GM12878 (cell line): ENCODE results near the gene MGA. TPM values are rescaled to one million over a fixed set of nuclear protein-coding genes. Genes with fewer than 3 reads are reported as not detected.

Experiments used
- ATAC-seq: fragments of 200-7000 bp; cut with Tn5 transposase; 3 replicates; pipeline ENCODE4 v1.9.1; 2020; ENCODE audit warnings: mild to moderate bottlenecking, moderate library complexity
- BruUV-seq: library from RNA; stranded (reverse); fragments of 400-500 nt; replicated peaks from 2 replicates; lab custom pipeline; 2021; lab: Mats Ljungman, UMichigan
- CTCF ChIA-PET: fragments of 300-600 bp; sonication (Branson Sonifier 250); formaldehyde crosslinking; extraction: SDS; loops from one replicate; lab custom pipeline; 2021; ENCODE audit warnings: inconsistent platforms; lab: Yijun Ruan, JAX
- POLR2A ChIA-PET: fragments of 350-600 bp; formaldehyde crosslinking; extraction: SDS; loops from one replicate; lab custom pipeline; 2021; ENCODE audit warnings: inconsistent platforms; lab: Charles Lee
- RAD21 ChIA-PET: fragments of 300-600 bp; sonication (Branson Sonifier 250); formaldehyde crosslinking; loops from one replicate; lab custom pipeline; 2023; ENCODE audit warnings: antibody characterized with exemption; ENCODE audit not compliant: unreplicated experiment; lab: Charles Lee
- SMC1A ChIA-PET: fragments of 300-600 bp; sonication (Branson Sonifier 250); formaldehyde crosslinking; loops from one replicate; lab custom pipeline; 2023; ENCODE audit not compliant: unreplicated experiment, uncharacterized antibody; lab: Charles Lee
- DNase-seq: peaks from one replicate; pipeline ENCODE4 v3.0.0-alpha.2; 2011; ENCODE audit warnings: low read depth, low spot score
- FAIRE-seq: peaks from 3 replicates; lab custom pipeline; 2011; peaks lifted over from hg19 to GRCh38; lab: Jason Lieb, UNC
- H2AFZ ChIP-seq: 2 replicates; pipeline ENCODE4 v1.6.0; 2011; ENCODE audit warnings: low read depth, low read length, control low read depth; ENCODE audit not compliant: control insufficient read depth
- H3K27ac ChIP-seq: 2 replicates; pipeline ENCODE4 v1.5.1; 2011; ENCODE audit warnings: control low read depth; ENCODE audit not compliant: control insufficient read depth, insufficient read depth
- H3K27me3 ChIP-seq, 2 experiments: replicated peaks in 1 of 2; 2 replicates each; pipeline versions ENCODE4 v1.6.0 to v1.6.1; 2011; ENCODE audit warnings: low read length in 1 of 2; ENCODE audit not compliant: control insufficient read depth in 2 of 2, insufficient read depth in 2 of 2
- H3K36me3 ChIP-seq, 2 experiments: 2 replicates each; pipeline ENCODE4 v1.5.1; 2011; ENCODE audit warnings: low read length in 1 of 2; ENCODE audit not compliant: control insufficient read depth in 2 of 2, insufficient read depth in 2 of 2
- H3K4me1 ChIP-seq: 2 replicates; pipeline ENCODE4 v1.6.1; 2011; ENCODE audit warnings: mild to moderate bottlenecking, low read length, moderate library complexity, mixed read lengths; ENCODE audit not compliant: control insufficient read depth, insufficient read depth
- H3K4me2 ChIP-seq: 2 replicates; pipeline ENCODE4 v1.6.0; 2011; ENCODE audit warnings: control low read depth; ENCODE audit not compliant: control insufficient read depth, insufficient read depth
- H3K4me3 ChIP-seq: fragments of 200-600 bp; sonication (generic); 2 replicates; pipeline ENCODE4 v1.5.1; 2016
- H3K79me2 ChIP-seq: 2 replicates; pipeline ENCODE4 v1.6.0; 2011; ENCODE audit warnings: low read length; ENCODE audit not compliant: control insufficient read depth, insufficient read depth
- H3K9ac ChIP-seq: 2 replicates; pipeline ENCODE4 v1.8.0; 2011; ENCODE audit warnings: low read length, control low read depth, mixed read lengths; ENCODE audit not compliant: control insufficient read depth, insufficient read depth
- H3K9me3 ChIP-seq: replicated peaks from 3 replicates; pipeline ENCODE4 v1.5.1; 2011; ENCODE audit warnings: mild to moderate bottlenecking, low read length; ENCODE audit not compliant: control insufficient read depth, insufficient read depth
- H4K20me1 ChIP-seq: 2 replicates; pipeline ENCODE4 v1.6.0; 2011; ENCODE audit not compliant: control insufficient read depth, insufficient read depth
- CHD4 ChIP-seq: fragments of 200-600 bp; sonication (generic); IDR thresholded peaks from 2 replicates; pipeline ENCODE4 v1.6.1; 2016; ENCODE audit warnings: mild to moderate bottlenecking
- E2F4 ChIP-seq: IDR thresholded peaks from 2 replicates; pipeline ENCODE4 v1.6.1; 2012; ENCODE audit warnings: low read depth, low read length, improper control_type of control experiment
- EP300 ChIP-seq, 2 experiments: fragments of 150-350 bp in 1 of 2; IDR thresholded peaks; 2 replicates each; pipeline ENCODE4 v1.6.1; 2011 to 2012; ENCODE audit warnings: low read depth in 2 of 2, low read length in 2 of 2, borderline replicate concordance in 1 of 2, improper control_type of control experiment in 1 of 2, inconsistent platforms in 1 of 2; ENCODE audit not compliant: control insufficient read depth in 1 of 2
- FOXM1 ChIP-seq: IDR thresholded peaks from 2 replicates; pipeline ENCODE4 v1.6.1; 2012; ENCODE audit warnings: low read depth, mild to moderate bottlenecking, inconsistent platforms, low read length, moderate library complexity
- JUND ChIP-seq: IDR thresholded peaks from 2 replicates; pipeline ENCODE4 v1.6.1; 2012; ENCODE audit warnings: low read depth, mild to moderate bottlenecking, low read length, improper control_type of control experiment, moderate library complexity
- NFXL1 ChIP-seq: fragments of 450-650 bp; IDR thresholded peaks from 2 replicates; pipeline ENCODE4 v1.6.1; 2017; ENCODE audit warnings: antibody characterized with exemption, mild to moderate bottlenecking, borderline replicate concordance
- RBBP5 ChIP-seq: fragments of 200-600 bp; sonication (generic); conservative IDR thresholded peaks from 2 replicates; pipeline ENCODE4 v1.6.1; 2016
- SMAD1 ChIP-seq: fragments of 450-650 bp; IDR thresholded peaks from 2 replicates; pipeline ENCODE4 v1.6.1; 2018; ENCODE audit warnings: mild to moderate bottlenecking, low read depth; ENCODE audit not compliant: partially characterized antibody
- SPI1 ChIP-seq: IDR thresholded peaks from 2 replicates; pipeline ENCODE4 v1.6.1; 2011; ENCODE audit warnings: low read depth, mild to moderate bottlenecking, low read length, moderate library complexity, borderline replicate concordance; ENCODE audit not compliant: insufficient read depth
- TCF3 ChIP-seq: IDR thresholded peaks from 2 replicates; pipeline ENCODE4 v1.6.1; 2012; ENCODE audit warnings: low read depth, mild to moderate bottlenecking, low read length, borderline replicate concordance; ENCODE audit not compliant: insufficient read depth
- WGBS: methylation state at CpG from one replicate; pipeline ENCODE4 v1.1.6; 2016; ENCODE audit warnings: low lambda C conversion rate; ENCODE audit not compliant: insufficient replicate concordance, insufficient coverage; ENCODE audit errors: missing lambda C conversion rate; 5-methylcytosine and 5-hydroxymethylcytosine counted together
- in situ Hi-C: fragments of 300-500 bp; cut with MboI; formaldehyde crosslinking; loops from 9 replicates; pipeline ENCODE4 v1.14.3; 2018; ENCODE audit warnings: mixed read lengths
- intact Hi-C: fragments of 100-400 bp; cut with micrococcal nuclease; formaldehyde crosslinking; loops from one replicate; pipeline ENCODE4 v1.14.2; 2022; ENCODE audit not compliant: unreplicated experiment
- polyA plus RNA-seq, 11 experiments: library from polyadenylated mRNA; depleted of rRNA in 4 of 11; unstranded in 6 of 11; stranded (reverse) in 5 of 11; fragments of >200 nt; fragmentation: Nextera tagmentation in 4 of 11; fragmentation: Illumina TruSeq in 1 of 11; extraction: Ambion mirVana in 4 of 11; extraction: Trizol in 1 of 11; gene quantifications; 1 replicate in 1 of 11; 2 replicates in 10 of 11; pipeline versions ENCODE4 v1.2.1 to v1.2.3, GENCODE V29; 2011 to 2016; ENCODE audit warnings: inconsistent platforms in 2 of 11, missing spikeins in 2 of 11, low read depth in 1 of 11
- total RNA-seq, 4 experiments: library from RNA; depleted of rRNA in 3 of 4; stranded (reverse); fragments of >200 nt in 3 of 4; fragmentation: Illumina TruSeq in 1 of 4; extraction: Trizol in 1 of 4; gene quantifications; 2 replicates each; pipeline versions ENCODE4 v1.2.1 to v1.2.3, GENCODE V29; 2013 to 2021

Gene MGA
- total and polyA plus RNA-seq, 10 of the 15 experiments (the other 5 are each of a cell fraction or from before 2014, with no cell fraction given): 2.6 to 29.6 (median 17.0) TPM

- ATAC-seq (no peak), DNase-seq (no peak), FAIRE-seq (peak; percentile 61)
- peaks cover 3 to 22% of the 10 kb centered on the region in 2 experiments for H3K36me3 ChIP-seq
- RAD21 ChIA-PET: interaction anchor here (1.1 kb wide), 1 partner anchor 23 kb away, joined by 4 read pairs; no protein-coding TSS in a partner anchor
- H3K4me3 ChIP-seq: no peak overlapping the region
- no peak overlapping the region for H3K4me2 ChIP-seq
- POLR2A ChIA-PET: interaction anchor here (0.7 kb wide), 1 partner anchor 8 kb away, joined by 6 read pairs; no protein-coding TSS in a partner anchor
- no peaks in the 10 kb centered on the region for H3K79me2 ChIP-seq
- no peak overlapping the region for H3K27ac ChIP-seq
- no peaks in the 10 kb centered on the region for H4K20me1 ChIP-seq
- in situ Hi-C loops (no loop called here), intact Hi-C loops (no loop called here)
- no peak overlapping the region for H3K9ac ChIP-seq
- CTCF ChIA-PET: interaction anchor here (0.6 to 1.5 kb wide), 5 partner anchors 10 to 281 kb away, joined by 3 to 4 read pairs (median 3); partner anchors contain the start of gene MAPKBP1
- H2AFZ ChIP-seq: no peak overlapping the region
- 53% methylated on average over 1 of the region's 1 CpG for WGBS
- no TSS peak for BruUV-seq
- H3K27me3 ChIP-seq: no peaks in the 10 kb centered on the region
- TF ChIP-seq JUND (no peak), TCF3 (no peak), E2F4 (no peak), CHD4 (no peak), NFXL1 (no peak), SMAD1 (no peak), EP300 (IDR thresholded peaks at IDR 0.05; ENCODE audit: borderline replicate concordance in 1 of 2, control insufficient read depth in 1 of 2, low read depth in 2 of 2, low read length in 2 of 2) (no peak), FOXM1 (no peak), RBBP5 (no peak), SPI1 (no peak)
- H3K4me1 ChIP-seq: no peaks in the 10 kb centered on the region
- SMC1A ChIA-PET: interaction anchor here (0.8 to 1.3 kb wide), 5 partner anchors 12 to 281 kb away, joined by 3 to 4 read pairs (median 3); no protein-coding TSS in a partner anchor
- H3K9me3 ChIP-seq: no peaks in the 10 kb centered on the region
These were observed 86.6 kb downstream of the MGA start for GRCh38 chr15:41746802-41747201.
